Stimulated activated CD8-positive, alpha-beta memory T cell treated with anti-CD3 and anti-CD28 coated beads, Interleukin-4, amount 100 ng/mL, for 1 hour (primary cell): ENCODE data around the gene TNPO2.
A peak's percentile ranks its signal among the peaks of the same experiment; 100 is the strongest.
"Not testable (repeated sequence)": the region's sequence is repeated elsewhere in the genome, so short reads cannot be mapped to it uniquely, and the experiment has no call there.

Source experiments
- DNase-seq, 2 donors: peaks; one replicate each; pipeline ENCODE4 v3.0.0-alpha.2; 2020; ENCODE audit warnings: low read depth in 2 of 2, low spot score in 1 of 2

Gene TNPO2

DNA sequence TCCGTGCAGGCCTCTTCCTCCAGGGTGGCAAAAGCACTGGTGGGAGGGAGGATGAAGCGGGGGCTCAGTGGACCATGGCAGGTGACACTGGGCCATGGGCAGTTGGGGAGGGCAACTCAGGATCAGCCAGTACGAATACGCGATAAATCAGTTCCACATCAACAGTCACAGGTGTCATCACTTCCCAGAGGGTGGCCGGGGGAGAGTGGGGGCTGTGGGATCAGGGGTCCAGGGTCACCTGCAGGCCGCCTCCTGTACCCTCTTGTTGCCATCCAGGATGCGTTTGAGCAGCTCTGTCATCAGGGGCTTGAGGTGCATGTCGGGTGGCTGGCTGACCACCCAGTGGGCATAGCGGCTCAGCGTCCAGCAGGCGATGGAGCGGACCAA, 17.4 kb downstream of the TNPO2 start:
- DNase-seq = no peak

DNA sequence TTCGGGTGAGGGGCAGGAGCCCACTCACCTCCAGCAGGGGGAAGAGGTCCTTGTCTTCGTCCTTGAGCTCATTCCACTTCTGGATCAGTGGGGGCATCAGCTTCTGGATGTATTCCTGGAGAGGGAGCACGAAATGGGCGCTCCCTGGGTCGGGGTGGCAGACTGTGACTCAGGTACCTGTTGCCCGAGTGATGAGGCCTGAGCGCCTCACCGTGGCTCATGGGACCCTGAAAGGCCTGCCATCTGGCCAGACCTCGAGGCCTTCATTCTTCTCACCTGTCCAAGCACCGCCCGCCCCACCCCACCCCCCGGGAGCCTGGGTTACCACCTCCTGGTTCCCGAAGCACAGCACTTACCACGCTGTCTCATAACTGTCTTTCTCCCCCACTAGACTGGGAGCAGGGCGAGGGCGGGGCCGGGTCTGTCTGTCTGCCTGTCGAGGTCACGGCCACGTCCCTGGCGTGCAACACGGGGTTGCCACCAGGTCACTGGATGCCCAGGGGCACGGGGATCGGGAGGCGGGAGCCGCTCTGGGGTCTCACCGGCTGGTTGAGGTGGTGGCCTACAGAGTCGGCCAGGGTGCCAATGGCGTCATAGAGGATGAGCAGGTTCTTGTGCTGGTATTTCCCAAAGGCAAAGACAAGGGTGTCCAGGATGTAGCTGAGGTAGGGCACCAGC, 17.9 kb downstream of the TNPO2 start:
- no peak for DNase-seq

DNA sequence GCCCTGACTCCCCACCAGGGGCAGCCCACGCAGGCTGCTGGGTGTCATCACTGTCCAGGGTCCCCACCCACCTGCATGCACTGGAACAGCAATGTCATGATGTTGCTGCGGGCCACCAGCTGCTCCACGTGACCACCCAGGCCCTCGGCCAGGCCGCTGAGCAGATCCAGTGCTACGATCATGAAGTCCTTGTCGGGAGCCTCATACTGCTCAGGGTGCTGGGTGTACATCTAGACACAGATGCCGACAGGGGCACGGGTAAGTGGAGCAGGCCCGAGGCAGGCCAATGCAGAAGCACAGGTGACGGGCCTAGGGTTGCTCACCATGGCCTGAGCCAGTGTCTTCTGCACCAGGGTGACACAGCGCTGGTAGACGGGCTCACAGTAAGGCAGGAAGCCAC, 18.6 kb downstream of the TNPO2 start:
- no peak for DNase-seq

DNA sequence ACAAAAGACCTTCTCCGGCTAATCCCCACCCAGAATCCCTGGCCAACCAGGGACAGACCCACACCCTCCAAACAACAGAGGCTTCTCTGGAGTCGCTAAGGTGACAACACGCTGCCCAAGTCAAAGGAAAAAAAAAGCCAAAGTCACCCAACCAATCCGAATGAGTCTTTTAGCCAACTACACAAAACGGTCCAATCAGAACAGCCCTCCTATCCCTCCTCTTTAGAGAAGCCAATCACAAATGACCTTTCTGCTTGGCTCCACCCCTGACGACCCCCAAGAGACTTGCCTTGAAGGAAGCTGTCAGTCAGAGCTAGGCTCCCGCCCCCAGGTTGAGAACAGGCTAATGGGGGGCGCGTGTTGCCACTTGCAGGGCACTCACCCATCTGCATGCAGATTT, 20.7 kb downstream of the TNPO2 start:
- DNase-seq = no peak

DNA sequence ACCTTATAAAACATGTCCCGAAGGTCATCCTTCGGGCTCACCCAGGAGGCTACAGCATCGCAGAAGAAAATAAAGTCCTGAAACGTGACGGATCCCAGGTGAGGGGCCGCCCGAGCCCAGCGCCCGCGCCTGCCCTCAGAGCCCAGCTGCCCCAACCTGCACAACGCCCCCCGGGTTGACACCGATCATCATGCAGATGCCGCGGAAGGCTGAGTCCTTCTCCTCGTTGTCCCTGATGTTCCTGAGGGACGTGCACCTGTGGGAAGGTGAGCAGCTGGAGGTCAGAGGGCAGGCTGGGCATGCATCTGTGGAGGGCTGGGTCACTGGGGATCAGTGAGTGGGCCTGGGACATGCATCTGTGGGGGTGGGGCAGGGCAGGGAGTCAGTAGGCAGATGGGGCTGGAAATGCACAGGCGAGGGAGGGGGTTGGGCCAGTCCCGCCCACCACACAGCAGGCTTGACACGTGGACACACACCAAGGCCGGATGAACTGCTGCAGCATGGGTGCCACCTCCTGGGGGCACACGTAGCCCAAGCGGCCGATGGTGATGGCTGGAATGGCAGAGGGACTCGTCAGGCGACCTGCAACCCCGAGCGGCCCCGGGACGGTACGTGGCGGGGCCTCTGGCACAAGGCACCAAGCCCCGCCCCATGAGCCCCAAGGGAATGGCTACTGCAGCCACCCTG, 22.0 kb downstream of the TNPO2 start:
- no peak for DNase-seq

DNA sequence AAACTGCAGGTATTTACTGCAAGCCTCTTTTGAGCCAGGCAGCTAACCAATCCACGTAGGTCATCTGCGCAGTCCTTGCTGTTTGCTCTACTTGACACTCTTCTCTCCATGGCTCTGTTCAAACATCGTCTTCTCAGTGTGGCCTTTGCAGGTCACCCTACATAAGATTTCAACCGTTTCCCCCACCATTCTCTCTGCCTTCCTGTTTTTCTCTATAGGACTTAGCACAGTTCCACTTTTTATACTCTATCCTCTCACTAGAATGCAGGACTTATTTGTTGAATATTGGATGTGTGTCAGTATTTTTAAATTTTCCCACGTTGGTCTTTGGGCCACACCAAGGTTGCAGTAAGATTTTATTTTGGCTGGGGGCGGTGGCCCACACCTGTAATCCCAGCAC, 25.6 kb downstream of the TNPO2 start:
- no peak for DNase-seq

DNA sequence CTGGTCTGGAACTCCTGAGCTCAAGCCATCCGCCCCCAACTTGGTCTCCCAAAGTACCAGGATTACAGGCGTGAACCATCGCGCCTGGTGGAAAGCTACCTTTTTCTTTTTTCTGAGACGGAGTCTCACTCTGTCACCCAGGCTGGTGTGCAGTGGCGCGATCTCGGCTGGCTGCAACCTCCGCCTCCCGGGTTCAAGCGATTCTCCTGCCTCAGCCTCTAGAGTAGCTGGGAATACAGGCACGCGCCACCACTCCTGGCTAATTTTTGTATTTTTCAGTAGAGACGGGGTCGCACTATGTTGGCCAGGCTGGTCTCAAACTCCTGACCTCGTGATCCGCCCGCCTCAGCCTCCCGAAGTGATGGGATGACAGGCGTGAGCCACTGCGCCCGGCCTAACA, 26.3 kb downstream of the TNPO2 start:
- DNase-seq = not testable (repeated sequence)

DNA sequence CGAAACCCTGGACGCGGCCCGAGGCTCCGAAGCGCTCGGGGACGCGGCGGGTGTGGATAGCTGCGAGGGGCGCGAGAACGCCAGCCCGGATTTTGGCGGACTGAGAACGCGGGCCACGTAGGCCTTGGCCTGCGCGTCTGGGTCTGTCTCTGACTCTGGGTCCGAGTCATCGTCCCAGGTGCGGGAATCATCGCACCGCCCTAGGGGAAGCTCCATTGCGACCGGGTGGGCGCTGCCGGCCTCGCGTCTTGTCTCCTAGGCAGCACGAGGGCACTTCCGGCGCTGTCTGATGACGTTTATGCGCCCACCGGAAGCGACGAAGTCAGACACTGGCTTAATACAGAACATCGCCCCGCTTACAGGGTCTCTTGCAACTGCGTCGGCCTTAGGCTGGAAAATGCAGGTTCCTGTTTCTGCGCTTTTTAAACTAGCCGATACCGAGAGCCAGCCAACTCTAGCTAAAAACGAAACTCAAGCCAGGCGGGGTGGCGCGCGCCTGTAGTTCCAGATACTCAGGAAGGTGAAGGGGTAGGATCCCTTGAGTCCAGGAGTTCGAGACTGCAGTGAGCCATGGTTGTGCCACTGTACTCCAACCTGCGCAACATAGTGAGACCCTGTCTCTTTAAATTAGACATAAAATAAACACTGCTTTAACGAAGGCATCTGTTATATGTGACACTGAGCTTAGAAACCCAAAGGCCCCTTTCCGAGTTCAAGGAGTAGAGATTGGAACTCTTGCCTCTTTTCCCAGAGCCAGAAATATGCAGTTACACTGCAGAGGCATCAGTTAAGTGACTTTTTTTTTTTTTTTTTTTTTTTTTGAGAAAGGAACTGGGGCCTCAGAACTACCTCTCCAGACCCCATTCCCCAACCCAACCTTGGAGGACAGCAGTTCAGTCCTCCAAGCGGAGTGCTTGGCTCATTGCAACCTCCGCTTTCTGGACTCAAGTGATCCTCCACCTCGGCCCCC, 27.1 kb downstream of the TNPO2 start, which contains the start of gene FBXW9:
TSS of gene FBXW9 (minus strand) at position 266 of the 970 bp plus-strand sequence. CDS start at position 216, 50 bp downstream.
- peak; percentile 98 for DNase-seq

DNA sequence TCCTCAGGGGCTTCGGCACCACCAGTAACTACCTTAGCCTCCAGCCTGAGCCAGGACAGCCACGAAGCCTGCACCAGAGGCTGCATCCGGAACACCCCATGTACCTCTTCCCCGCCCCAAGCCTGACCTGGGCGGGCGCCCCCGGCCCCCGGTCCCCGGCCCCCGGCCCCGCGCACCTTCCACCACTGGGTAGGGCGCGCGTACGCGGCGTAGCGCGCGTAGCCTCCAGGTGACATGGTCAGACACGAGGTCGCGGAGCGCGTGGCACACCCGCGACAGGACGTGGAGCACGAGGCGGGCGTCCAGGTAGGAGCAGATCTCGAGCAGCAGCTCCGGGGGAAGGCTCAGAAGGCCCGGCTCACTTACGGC, 27.8 kb downstream of the TNPO2 start:
- no peak for DNase-seq

DNA sequence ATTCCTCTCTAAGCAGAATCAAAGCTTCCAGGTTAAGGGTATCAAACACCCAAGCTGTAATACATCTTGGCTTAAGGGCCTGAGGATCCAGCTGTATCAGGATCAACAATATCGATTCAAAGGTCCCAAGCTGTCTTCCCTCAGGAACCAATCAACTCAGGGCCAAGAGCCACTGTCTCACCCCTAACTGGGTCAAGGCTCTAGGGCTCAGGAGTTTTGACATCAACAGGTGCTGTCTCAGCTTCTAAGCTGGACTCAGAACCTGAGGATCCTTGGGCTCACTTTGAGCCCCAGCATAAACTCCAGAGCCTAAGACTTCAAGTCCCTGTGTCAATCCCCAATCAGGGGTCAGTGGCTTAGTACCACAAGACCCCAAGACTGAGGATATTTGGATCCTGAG, 28.2 kb downstream of the TNPO2 start:
- DNase-seq = no peak

DNA sequence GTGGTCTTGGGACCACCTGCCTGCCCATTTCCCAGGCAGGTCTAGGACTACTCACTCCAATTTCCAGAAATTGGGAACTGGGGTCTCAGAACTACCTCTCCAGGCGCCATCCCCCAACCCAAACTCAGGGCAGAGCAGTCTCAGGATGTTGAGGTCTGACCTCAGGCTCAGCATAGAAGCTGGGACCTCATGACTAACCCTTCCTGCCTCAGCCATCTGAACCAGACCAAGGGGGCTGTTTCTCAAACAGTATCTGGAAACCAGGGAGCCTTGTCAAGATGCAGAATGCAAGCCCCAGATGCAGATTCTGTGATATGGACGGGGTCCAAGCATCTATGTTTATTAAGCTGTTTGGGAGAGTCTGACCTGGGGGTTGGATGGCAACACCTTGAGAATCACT, 28.6 kb downstream of the TNPO2 start:
- no peak for DNase-seq

DNA sequence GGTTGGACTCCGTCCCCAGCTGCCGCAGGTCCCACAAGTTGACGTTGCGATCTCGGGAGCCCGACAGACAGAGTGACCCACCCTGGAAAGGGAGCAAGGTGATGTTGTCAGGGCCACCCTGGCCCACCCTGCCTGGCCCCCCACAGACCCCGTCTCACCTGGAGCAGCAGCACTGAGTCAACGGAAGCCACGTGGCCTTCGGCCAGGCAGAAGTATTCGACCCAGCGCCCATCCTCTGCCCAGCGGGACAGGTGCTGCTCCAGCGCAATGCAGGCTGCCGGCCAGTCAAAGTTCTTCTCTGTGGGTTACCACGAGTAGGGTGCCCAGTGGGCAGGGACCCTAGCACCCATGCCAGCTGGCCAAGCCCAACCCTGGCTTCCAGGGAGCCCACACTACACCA, 29.1 kb downstream of the TNPO2 start:
- DNase-seq = no peak

DNA sequence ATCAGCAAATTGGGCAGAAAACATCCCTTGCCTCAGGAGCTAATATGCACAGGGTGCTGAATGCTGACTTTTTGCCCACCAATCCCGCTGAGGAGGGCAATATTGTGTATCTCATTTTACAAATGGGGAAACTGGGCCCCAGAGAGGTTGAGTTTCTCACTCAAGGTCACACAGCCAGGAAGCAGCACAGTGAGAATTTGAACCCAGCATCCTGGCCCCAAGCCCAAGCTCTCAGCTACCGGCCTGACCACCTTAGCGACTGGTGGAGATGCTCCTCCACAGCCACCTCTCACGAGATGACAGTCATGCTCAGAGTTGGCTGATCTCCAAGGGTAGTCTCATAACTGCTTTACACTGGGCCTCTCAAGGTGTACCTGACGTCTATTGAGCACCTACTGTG, 30.8 kb downstream of the TNPO2 start:
- no peak for DNase-seq

DNA sequence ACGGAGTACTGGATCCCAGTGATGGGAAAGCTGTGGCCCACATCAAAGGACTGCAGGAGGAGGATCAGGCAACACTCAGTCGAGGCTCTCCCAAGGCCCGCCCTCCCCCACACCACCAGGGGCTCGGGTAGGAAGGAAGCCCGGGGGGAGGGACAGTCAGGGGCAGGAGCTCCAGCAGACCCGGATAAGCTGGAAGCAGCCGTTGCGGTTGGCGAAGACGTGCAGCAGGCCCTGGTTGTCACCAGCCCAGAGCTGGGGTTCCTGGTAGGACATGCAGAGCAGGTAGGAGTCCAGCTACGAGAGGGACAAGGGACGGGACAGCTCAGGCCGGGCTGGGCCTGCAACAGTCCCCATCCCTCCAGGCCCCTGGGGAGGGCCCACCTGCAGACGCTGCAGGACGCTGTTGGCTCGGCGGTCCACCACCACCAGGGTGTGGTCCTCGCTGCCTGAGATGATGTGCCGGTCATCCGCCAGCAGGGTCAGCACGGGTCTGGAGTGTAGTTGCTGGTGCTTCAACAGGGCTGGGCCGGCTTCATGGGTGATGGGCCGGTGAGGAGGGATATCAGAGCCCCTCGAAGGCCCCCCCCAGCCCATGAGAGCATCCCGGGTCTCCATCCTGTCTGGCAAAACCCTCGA, 34.0 kb downstream of the TNPO2 start:
- no peak for DNase-seq

DNA sequence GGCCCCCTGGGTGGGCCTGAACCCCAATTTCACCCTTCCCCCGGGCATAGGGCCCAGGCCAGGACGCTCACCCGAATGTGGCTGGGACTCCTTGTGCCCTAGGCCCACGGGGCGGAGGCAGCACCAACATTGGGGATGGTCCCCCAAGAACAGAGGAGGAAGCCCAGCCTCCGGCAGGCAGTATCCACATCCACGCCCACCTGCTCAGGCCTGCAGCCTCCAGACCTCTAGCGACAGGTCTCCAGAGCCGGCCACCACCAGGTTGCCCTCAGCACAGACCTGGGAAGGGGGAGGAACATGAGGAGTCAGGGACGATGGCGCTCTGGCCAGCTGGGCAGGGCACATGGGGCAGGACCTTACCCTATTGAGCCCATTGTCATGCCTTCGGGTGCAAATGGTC, 34.7 kb downstream of the TNPO2 start:
- DNase-seq = no peak

DNA sequence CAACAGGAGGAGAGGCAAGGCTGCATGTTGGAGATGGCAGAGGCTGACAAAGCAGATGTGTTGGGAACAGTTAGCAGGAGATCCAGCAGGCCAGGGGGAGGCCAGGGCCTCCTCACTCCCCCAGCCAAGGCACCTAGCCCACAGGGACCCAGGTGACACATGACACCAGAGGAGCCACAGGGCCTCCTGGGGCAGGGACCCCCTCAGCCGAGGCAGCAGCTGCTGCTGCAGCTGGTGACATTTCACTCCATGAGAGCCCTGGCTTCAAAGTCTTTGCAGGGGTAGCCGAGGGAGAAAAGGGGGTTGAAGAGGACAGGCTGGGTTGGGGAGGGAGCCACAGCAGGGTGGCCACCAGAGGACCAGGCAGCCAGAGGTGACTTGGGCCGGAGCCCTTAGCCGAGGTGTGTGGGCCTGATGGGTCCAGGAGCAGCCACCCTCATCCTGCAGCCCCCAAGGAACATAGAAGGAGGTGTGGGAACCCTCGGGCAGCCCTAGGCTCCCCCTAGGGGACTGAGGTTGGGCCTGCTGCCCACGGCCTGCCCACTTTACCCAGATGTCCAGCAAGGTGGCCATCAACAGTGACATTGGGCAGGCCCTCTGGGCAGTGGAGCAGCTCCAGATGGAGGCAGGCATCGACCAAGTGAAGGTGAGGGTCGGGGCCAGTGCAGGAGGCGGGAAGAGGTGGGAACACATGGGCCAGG, 36.1 kb downstream of the TNPO2 start, which contains the start of gene GNG14:
TSS of gene GNG14 (plus strand) at position 503 of the 701 bp plus-strand sequence. CDS start at position 554, 51 bp downstream.
- no peak for DNase-seq

DNA sequence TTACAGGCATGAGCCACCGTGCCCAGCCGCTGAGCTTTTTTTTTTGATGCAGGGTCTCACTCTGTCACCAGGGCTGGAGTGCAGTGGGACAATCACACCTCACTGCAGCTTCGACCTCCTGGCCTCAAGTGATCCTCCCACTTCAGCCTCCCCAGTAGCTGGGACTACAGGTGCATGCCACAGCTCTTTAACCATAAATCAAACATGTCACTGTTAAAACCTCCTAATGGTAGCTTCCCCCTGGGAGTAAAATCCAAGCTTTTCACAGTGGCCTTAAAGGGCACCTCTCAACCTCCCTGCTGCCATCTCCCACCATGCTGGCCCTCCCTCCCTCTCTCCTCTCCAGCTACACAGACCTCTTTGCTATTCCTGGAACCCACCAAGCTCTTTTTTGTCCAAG, 37.9 kb downstream of the TNPO2 start:
- no peak for DNase-seq

DNA sequence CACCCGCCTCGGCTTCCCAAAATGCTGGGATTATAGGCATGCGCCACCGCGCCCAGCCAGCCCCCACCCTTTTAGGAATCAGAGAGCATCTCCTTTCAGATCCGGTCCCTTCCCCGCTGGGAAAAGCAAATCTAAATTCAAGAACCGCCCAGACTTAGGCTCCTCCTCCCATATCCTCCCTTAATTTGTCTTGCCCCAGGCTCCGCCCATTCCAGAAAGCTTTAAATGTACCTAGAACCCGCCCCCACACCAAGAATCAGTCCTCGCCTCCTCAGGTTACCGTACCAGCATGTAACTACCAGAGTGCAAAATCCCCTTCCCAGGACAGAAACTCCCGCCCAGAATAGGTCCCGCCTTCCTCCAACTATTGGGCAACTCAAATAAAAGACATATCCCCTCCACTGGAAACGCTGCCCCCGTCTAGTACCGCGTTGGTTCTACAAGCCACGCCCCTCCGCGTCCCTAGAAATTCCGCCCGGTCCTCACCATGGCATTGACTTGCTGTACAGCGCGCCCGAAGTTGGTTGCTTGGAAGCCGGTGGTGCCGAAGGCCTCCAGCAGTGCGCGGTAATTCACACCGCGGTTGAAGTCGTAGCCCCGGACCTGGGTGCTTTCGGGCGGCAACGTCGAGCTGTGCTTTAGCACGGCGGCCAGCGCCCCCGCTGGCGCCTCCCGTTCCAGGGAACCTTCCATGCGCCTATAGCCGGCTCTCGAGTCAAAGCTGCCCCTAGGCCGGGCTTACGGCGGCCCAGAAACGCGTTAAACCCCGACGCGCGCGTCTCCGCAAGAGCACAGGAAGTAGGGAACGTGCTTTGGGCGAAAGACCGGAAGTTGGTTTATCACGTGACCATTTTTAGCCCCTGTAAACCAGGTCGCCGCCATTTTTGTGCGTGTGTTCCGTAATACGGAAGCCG, 42.4 kb downstream of the TNPO2 start, which contains the start of gene DHPS:
TSS of gene DHPS (minus strand) at position 807 of the 914 bp plus-strand sequence. CDS start at position 693, 114 bp downstream.
- peak; percentile 73 to 79 for DNase-seq

DNA sequence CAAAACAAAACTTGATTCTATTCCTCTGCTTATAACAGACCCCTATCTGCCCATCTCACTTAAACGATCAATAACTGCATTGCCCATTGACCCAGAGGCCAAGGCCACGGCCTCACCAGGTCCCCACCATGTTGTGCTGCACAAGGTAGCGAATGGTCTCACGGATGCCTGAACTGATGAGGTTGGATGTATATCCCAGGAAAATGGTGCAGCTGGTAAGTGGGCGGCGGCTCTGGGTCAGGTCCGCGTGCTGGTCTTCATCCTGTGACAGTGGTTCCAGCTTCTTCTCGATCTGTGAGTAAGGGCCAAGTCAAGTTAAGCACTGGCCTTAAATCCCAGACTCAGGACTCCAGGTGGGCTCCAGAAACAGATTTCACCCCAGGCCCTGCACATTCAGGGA, 43.7 kb downstream of the TNPO2 start:
- DNase-seq = no peak
